ENCODE results near the gene AGBL1.

DNA sequence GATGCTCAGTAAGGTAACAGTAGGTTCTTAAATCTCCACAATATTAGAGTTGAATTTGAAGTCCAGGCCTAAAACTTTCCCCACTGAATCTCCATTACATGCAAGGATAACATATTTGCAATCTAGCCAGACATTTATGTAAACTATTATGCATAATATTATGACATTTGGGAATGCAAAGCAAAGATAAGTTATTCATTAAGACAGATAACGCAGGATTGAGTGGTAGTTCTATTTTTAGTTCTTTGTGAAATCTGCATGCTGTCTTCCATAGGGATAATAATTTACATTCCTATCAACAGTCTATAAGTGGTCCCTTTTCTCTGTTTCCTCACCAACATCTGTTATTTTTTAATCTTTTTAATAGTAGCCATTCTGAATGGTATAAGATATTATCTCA is 333.5 kb downstream of the AGBL1 start:
- no peak for TF ChIP-seq POLR2AphosphoS5 (IDR thresholded peaks at IDR 0.05; ENCODE audit: low read depth, low read length)
- TF ChIP-seq TAF1 (IDR thresholded peaks at IDR 0.05; ENCODE audit: borderline replicate concordance, insufficient read depth, low read length), result no peak
- no peak for TF ChIP-seq SIN3A (IDR thresholded peaks at IDR 0.05; ENCODE audit: borderline replicate concordance, insufficient read depth, low read length)
- TF ChIP-seq, protein P1, sequence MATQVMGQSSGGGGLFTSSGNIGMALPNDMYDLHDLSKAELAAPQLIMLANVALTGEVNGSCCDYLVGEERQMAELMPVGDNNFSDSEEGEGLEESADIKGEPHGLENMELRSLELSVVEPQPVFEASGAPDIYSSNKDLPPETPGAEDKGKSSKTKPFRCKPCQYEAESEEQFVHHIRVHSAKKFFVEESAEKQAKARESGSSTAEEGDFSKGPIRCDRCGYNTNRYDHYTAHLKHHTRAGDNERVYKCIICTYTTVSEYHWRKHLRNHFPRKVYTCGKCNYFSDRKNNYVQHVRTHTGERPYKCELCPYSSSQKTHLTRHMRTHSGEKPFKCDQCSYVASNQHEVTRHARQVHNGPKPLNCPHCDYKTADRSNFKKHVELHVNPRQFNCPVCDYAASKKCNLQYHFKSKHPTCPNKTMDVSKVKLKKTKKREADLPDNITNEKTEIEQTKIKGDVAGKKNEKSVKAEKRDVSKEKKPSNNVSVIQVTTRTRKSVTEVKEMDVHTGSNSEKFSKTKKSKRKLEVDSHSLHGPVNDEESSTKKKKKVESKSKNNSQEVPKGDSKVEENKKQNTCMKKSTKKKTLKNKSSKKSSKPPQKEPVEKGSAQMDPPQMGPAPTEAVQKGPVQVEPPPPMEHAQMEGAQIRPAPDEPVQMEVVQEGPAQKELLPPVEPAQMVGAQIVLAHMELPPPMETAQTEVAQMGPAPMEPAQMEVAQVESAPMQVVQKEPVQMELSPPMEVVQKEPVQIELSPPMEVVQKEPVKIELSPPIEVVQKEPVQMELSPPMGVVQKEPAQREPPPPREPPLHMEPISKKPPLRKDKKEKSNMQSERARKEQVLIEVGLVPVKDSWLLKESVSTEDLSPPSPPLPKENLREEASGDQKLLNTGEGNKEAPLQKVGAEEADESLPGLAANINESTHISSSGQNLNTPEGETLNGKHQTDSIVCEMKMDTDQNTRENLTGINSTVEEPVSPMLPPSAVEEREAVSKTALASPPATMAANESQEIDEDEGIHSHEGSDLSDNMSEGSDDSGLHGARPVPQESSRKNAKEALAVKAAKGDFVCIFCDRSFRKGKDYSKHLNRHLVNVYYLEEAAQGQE (IDR thresholded peaks at IDR 0.05; ENCODE audit: insufficient read depth in 1 of 2, low read depth in 2 of 2, low read length in 2 of 2), result no peak

Measured in PFSK-1 (cell line).